HepG2 (cell line): ENCODE data around the gene OR1J1. TPM values are rescaled to one million over a fixed set of nuclear protein-coding genes. Genes with fewer than 3 reads are reported as not detected.

Experiments
- ATAC-seq: fragments of 200-7000 bp; cut with Tn5 transposase; 3 replicates; pipeline ENCODE4 v1.9.1; 2020; ENCODE audit warnings: mild to moderate bottlenecking, moderate library complexity
- BruUV-seq: library from RNA; stranded (reverse); fragments of 400-500 nt; replicated peaks from 2 replicates; lab custom pipeline; 2021; lab: Mats Ljungman, UMichigan
- CTCF ChIA-PET: fragments of 300-600 bp; formaldehyde crosslinking; extraction: SDS; loops from one replicate; lab custom pipeline; 2021; ENCODE audit warnings: low total read pairs, inconsistent platforms, low intra/inter-chr PET ratio; lab: Yijun Ruan, JAX
- POLR2A ChIA-PET: fragments of 350-600 bp; sonication (Branson Sonifier 250); formaldehyde crosslinking; loops from one replicate; lab custom pipeline; 2020; ENCODE audit warnings: antibody characterized with exemption, inconsistent platforms; lab: Yijun Ruan, JAX
- DNase-seq: peaks from one replicate; pipeline ENCODE4 v3.0.0-alpha.2; 2015; ENCODE audit warnings: low spot score
- FAIRE-seq: peaks from 3 replicates; lab custom pipeline; 2011; peaks lifted over from hg19 to GRCh38; lab: Jason Lieb, UNC
- H2AFZ ChIP-seq: one replicate; pipeline ENCODE4 v1.6.1; 2011; ENCODE audit warnings: low read length, inconsistent platforms
- H3K27ac ChIP-seq: fragments of 300-600 bp; 3 replicates; pipeline ENCODE4 v1.8.0; 2011; ENCODE audit warnings: mixed run types, mild to moderate bottlenecking, mixed read lengths, low read length, inconsistent platforms; ENCODE audit not compliant: insufficient read depth; ENCODE audit errors: extremely low read length
- H3K27me3 ChIP-seq, 2 experiments: fragments of 200-600 bp in 1 of 2; 2 replicates in 1 of 2; 3 replicates in 1 of 2; pipeline versions ENCODE4 v1.6.0 to v1.8.0; 2011; ENCODE audit warnings: low read length in 2 of 2, mild to moderate bottlenecking in 2 of 2, moderate library complexity in 2 of 2, inconsistent platforms in 1 of 2; ENCODE audit not compliant: insufficient read depth in 2 of 2, control insufficient read depth in 1 of 2
- H3K36me3 ChIP-seq, 2 experiments: fragments of 200-600 bp in 1 of 2; replicated peaks in 1 of 2; 2 replicates in 1 of 2; 3 replicates in 1 of 2; pipeline versions ENCODE4 v1.5.1 to v1.8.0; 2011; ENCODE audit warnings: low read length in 2 of 2, inconsistent platforms in 1 of 2; ENCODE audit not compliant: insufficient read depth in 2 of 2, control insufficient read depth in 1 of 2
- H3K4me1 ChIP-seq: 2 replicates; pipeline ENCODE4 v1.5.1; 2012; ENCODE audit warnings: low read length, inconsistent platforms; ENCODE audit not compliant: insufficient read depth
- H3K4me2 ChIP-seq: 2 replicates; pipeline ENCODE4 v1.6.0; 2011; ENCODE audit warnings: low read depth, low read length, inconsistent platforms
- H3K4me3 ChIP-seq, 3 experiments: fragments of 200-600 bp in 1 of 3; sonication (generic), shearing (Covaris generic) in 1 of 3; replicated peaks in 1 of 3; 2 replicates each; pipeline ENCODE4 v1.5.1; 2011 to 2016; ENCODE audit warnings: low read length in 3 of 3, inconsistent platforms in 2 of 3, low read depth in 2 of 3, mild to moderate bottlenecking in 2 of 3, control low read depth in 1 of 3, mixed read lengths in 1 of 3; ENCODE audit not compliant: insufficient read depth in 1 of 3
- H3K79me2 ChIP-seq: one replicate; pipeline ENCODE4 v1.6.1; 2011; ENCODE audit warnings: low read length, inconsistent platforms; ENCODE audit not compliant: insufficient read depth
- H3K9ac ChIP-seq: 2 replicates; pipeline ENCODE4 v1.6.0; 2011; ENCODE audit warnings: mild to moderate bottlenecking, low read depth, low read length, inconsistent platforms; ENCODE audit not compliant: insufficient read depth
- H3K9me3 ChIP-seq: 2 replicates; pipeline ENCODE4 v1.5.1; 2012; ENCODE audit warnings: mild to moderate bottlenecking, low read length
- H4K20me1 ChIP-seq: 2 replicates; pipeline ENCODE4 v1.6.0; 2011; ENCODE audit warnings: inconsistent platforms, mild to moderate bottlenecking, low read length, moderate library complexity; ENCODE audit not compliant: insufficient read depth
- FOSL2 ChIP-seq: sonication (generic); formaldehyde crosslinking; IDR thresholded peaks from 2 replicates; pipeline ENCODE4 v1.4.0; 2020; ENCODE audit warnings: missing genetic modification reagents
- HNRNPH1 ChIP-seq: fragments of 200-400 bp; formaldehyde crosslinking; optimal IDR thresholded peaks from 2 replicates; pipeline ENCODE3; 2017; ENCODE audit warnings: mild to moderate bottlenecking, low read depth, low read length
- MTA1 ChIP-seq: sonication (generic); formaldehyde crosslinking; IDR thresholded peaks from 2 replicates; pipeline ENCODE4 v1.4.0; 2020; ENCODE audit warnings: missing genetic modification reagents, mild to moderate bottlenecking, borderline replicate concordance
- NBN ChIP-seq: fragments of 450-650 bp; conservative IDR thresholded peaks from 2 replicates; pipeline ENCODE4 v1.6.1; 2017
- NFE2 ChIP-seq: sonication (generic); formaldehyde crosslinking; IDR thresholded peaks from 2 replicates; pipeline ENCODE4 v1.4.0; 2020; ENCODE audit warnings: missing genetic modification reagents
- NFKB2 ChIP-seq: sonication (generic); formaldehyde crosslinking; IDR thresholded peaks from 2 replicates; pipeline ENCODE4 v1.4.0; 2020; ENCODE audit warnings: missing genetic modification reagents, borderline replicate concordance
- PRDM10 ChIP-seq: sonication (generic); formaldehyde crosslinking; IDR thresholded peaks from 2 replicates; pipeline ENCODE4 v1.4.0; 2020; ENCODE audit warnings: low read depth, missing genetic modification reagents
- RXRA ChIP-seq: sonication (generic); formaldehyde crosslinking; IDR thresholded peaks from 2 replicates; pipeline ENCODE4 v1.5.1; 2020; ENCODE audit warnings: missing genetic modification reagents
- SYNCRIP ChIP-seq: fragments of 200-400 bp; formaldehyde crosslinking; IDR thresholded peaks from 2 replicates; pipeline ENCODE4 v1.6.1; 2018; ENCODE audit warnings: mild to moderate bottlenecking, low read depth, low read length; ENCODE audit not compliant: insufficient read depth
- THAP9 ChIP-seq: sonication (generic); formaldehyde crosslinking; IDR thresholded peaks from 2 replicates; pipeline ENCODE4; 2020; ENCODE audit warnings: missing genetic modification reagents, mild to moderate bottlenecking, borderline replicate concordance
- ZNF17 ChIP-seq: sonication (generic); formaldehyde crosslinking; IDR thresholded peaks from 2 replicates; pipeline ENCODE4 v1.5.0; 2020; ENCODE audit warnings: mild to moderate bottlenecking, missing genetic modification reagents
- ZNF296 ChIP-seq: sonication (generic); formaldehyde crosslinking; conservative IDR thresholded peaks from 2 replicates; pipeline ENCODE4 v1.5.0; 2020; ENCODE audit warnings: mild to moderate bottlenecking, missing genetic modification reagents
- ZNF614 ChIP-seq: IDR thresholded peaks from 2 replicates; pipeline ENCODE4 v1.6.1; 2018; ENCODE audit warnings: missing biosample characterization, missing genetic modification reagents, inconsistent platforms, borderline replicate concordance
- ZNF703 ChIP-seq: sonication (generic); formaldehyde crosslinking; IDR thresholded peaks from 2 replicates; pipeline ENCODE4 v1.5.1; 2020; ENCODE audit warnings: missing genetic modification reagents, mild to moderate bottlenecking, moderate library complexity, borderline replicate concordance
- WGBS: methylation state at CpG from one replicate; pipeline ENCODE4 v1.1.6; 2017; ENCODE audit warnings: low lambda C conversion rate; 5-methylcytosine and 5-hydroxymethylcytosine counted together
- in situ Hi-C: cut with HindIII; loops from 2 replicates; pipeline ENCODE4 v1.10.0; 2017; ENCODE audit warnings: low pct_unique_long_range_greater_than_20kb; ENCODE audit not compliant: extremely low pct_ligation_motif_present
- intact Hi-C: fragments of 100-400 bp; cut with micrococcal nuclease; formaldehyde crosslinking; loops from one replicate; pipeline ENCODE4 v1.10.0; 2022; ENCODE audit not compliant: unreplicated experiment
- polyA plus RNA-seq, 8 experiments: library from polyadenylated mRNA; depleted of rRNA in 3 of 8; stranded (reverse) in 7 of 8; unstranded in 1 of 8; fragments of >200 nt; fragmentation: Illumina TruSeq in 4 of 8; extraction: Trizol in 4 of 8; gene quantifications; 2 replicates each; pipeline versions ENCODE4 v1.2.1 to v1.2.3, GENCODE V29; 2011 to 2016; ENCODE audit warnings: low read depth in 4 of 8, missing spikeins in 1 of 8, mixed read lengths in 1 of 8; ENCODE audit not compliant: insufficient read depth in 1 of 8
- total RNA-seq, 5 experiments: library from RNA; depleted of rRNA; stranded (reverse); fragments of >200 nt; fragmentation: Illumina TruSeq; extraction: Trizol; gene quantifications; 2 replicates each; pipeline ENCODE4 v1.2.3, GENCODE V29; 2016; ENCODE audit warnings: low read depth in 1 of 5
- TF ChIP-seq, protein P1 (sequence below): sonication (generic); formaldehyde crosslinking; IDR thresholded peaks from 2 replicates; pipeline ENCODE4 v1.4.0; 2020; ENCODE audit warnings: missing genetic modification reagents, borderline replicate concordance

The OR1J1 gene
- total and polyA plus RNA-seq, 2 of the 13 experiments (the other 11 are each of a cell fraction or from before 2014, with no cell fraction given), result not detected

DNA sequence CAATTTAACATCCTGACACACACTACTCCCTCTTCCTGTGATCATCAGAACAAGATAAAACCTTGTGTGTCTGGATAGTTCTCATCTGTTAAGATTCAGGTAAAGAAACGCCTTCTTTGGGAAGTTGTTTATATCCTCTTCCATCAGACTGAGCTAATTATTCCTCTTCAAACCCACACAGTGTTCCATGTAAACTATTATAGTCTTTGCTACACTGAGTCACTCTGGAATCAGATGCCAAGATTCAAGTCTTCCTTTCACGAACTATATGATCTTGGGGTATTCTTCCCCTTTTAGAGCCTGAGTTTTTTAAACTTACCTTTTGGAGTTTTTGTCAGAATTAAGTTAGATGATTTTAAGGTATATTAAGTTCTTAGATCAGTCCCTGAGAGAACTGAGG is 2.0 kb downstream of the OR1J1 start:
- no peak overlapping the region for H3K4me2 ChIP-seq
- H3K79me2 ChIP-seq, result no peaks in the 10 kb centered on the region
- no peaks in the 10 kb centered on the region for H3K4me1 ChIP-seq
- H3K36me3 ChIP-seq, result no peaks in the 10 kb centered on the region
- no peak for ATAC-seq
- no peak for TF ChIP-seq THAP9 (CRISPR knock-in tag)
- TF ChIP-seq ZNF17 (CRISPR knock-in tag), result no peak
- TF ChIP-seq ZNF614 (CRISPR knock-in tag), result no peak
- no peak for TF ChIP-seq ZNF703 (CRISPR knock-in tag)
- TF ChIP-seq NFKB2 (CRISPR knock-in tag), result no peak
- TF ChIP-seq HNRNPH1, result no peak
- no peak for TF ChIP-seq NFE2 (CRISPR knock-in tag)
- TF ChIP-seq ZNF296 (CRISPR knock-in tag), result no peak
- TF ChIP-seq SYNCRIP, result no peak
- no peak for TF ChIP-seq MTA1
- no peak for TF ChIP-seq RXRA (CRISPR knock-in tag)
- TF ChIP-seq, protein P1, sequence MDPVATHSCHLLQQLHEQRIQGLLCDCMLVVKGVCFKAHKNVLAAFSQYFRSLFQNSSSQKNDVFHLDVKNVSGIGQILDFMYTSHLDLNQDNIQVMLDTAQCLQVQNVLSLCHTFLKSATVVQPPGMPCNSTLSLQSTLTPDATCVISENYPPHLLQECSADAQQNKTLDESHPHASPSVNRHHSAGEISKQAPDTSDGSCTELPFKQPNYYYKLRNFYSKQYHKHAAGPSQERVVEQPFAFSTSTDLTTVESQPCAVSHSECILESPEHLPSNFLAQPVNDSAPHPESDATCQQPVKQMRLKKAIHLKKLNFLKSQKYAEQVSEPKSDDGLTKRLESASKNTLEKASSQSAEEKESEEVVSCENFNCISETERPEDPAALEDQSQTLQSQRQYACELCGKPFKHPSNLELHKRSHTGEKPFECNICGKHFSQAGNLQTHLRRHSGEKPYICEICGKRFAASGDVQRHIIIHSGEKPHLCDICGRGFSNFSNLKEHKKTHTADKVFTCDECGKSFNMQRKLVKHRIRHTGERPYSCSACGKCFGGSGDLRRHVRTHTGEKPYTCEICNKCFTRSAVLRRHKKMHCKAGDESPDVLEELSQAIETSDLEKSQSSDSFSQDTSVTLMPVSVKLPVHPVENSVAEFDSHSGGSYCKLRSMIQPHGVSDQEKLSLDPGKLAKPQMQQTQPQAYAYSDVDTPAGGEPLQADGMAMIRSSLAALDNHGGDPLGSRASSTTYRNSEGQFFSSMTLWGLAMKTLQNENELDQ (CRISPR knock-in tag), result no peak
- no peak for TF ChIP-seq FOSL2 (CRISPR knock-in tag)
- TF ChIP-seq PRDM10 (CRISPR knock-in tag), result no peak
- TF ChIP-seq NBN, result no peak
- no peaks in the 10 kb centered on the region for H4K20me1 ChIP-seq
- FAIRE-seq, result no peak
- no peak overlapping the region for H2AFZ ChIP-seq
- no peaks in the 10 kb centered on the region for H3K27me3 ChIP-seq
- BruUV-seq, result no TSS peak
- DNase-seq, result no peak
- 0% methylated on average over 2 of the region's 2 CpGs for WGBS
- intact Hi-C loops (no loop called here), in situ Hi-C loops (no loop called here)
- ChIA-PET CTCF (no interaction called here), POLR2A (no interaction called here)
- no peak overlapping the region for H3K9ac ChIP-seq
- no peak overlapping the region for H3K4me3 ChIP-seq
- no peak overlapping the region for H3K27ac ChIP-seq
- no peaks in the 10 kb centered on the region for H3K9me3 ChIP-seq
